T-cell (primary cell): ENCODE measurements around the gene POLR3C. TPM values are rescaled to one million over a fixed set of nuclear protein-coding genes. Genes with fewer than 3 reads are reported as not detected.

Source experiments
- ATAC-seq, 4 experiments: fragments of 200-7000 bp in 3 of 4; fragments of 150-1000 bp in 1 of 4; cut with Tn5 transposase; replicated peaks in 1 of 4; 1 replicate in 3 of 4; 2 replicates in 1 of 4; pipeline ENCODE4 v1.10.0; 2021; ENCODE audit warnings: moderate library complexity in 3 of 4, mild to moderate bottlenecking in 2 of 4, moderate number of reproducible peaks in 1 of 4
- CTCF ChIA-PET, 2 donors: fragments of 300-600 bp; sonication (Branson Sonifier 250); formaldehyde crosslinking; loops; one replicate each; lab custom pipeline; 2022; ENCODE audit warnings: antibody characterized with exemption in 2 of 2; lab: Charles Lee
- POLR2A ChIA-PET, 2 donors: fragments of 300-600 bp; sonication (Branson Sonifier 250); formaldehyde crosslinking; loops; one replicate each; lab custom pipeline; 2022; ENCODE audit warnings: antibody characterized with exemption in 2 of 2; lab: Charles Lee
- DNase-seq, 35 experiments: peaks; one replicate each; pipeline versions ENCODE4 v3.0.0 to v3.0.0-alpha.2; 2013 to 2023
- H3K27ac ChIP-seq: one replicate; pipeline ENCODE4 v1.5.1; 2013; ENCODE audit warnings: low read length
- H3K27me3 ChIP-seq, 2 experiments: replicated peaks in 1 of 2; 1 replicate in 1 of 2; 2 replicates in 1 of 2; pipeline versions ENCODE4 v1.6.1 to v1.7.0; 2013; ENCODE audit warnings: low read length in 1 of 2, mixed read lengths in 1 of 2; ENCODE audit not compliant: control insufficient read depth in 2 of 2, insufficient read depth in 2 of 2; ENCODE audit errors: extremely low read depth in 1 of 2
- H3K36me3 ChIP-seq, 2 donors: 1 replicate in 1 of 2; 2 replicates in 1 of 2; pipeline versions ENCODE4 v1.6.1 to v1.7.0; 2013; ENCODE audit warnings: low read length in 1 of 2; ENCODE audit not compliant: control insufficient read depth in 2 of 2, insufficient read depth in 1 of 2; ENCODE audit errors: extremely low read depth in 1 of 2
- H3K4me1 ChIP-seq, 2 experiments: 1 replicate in 1 of 2; 2 replicates in 1 of 2; pipeline versions ENCODE4 v1.6.1 to v1.7.0; 2013; ENCODE audit warnings: low read length in 2 of 2, mixed read lengths in 1 of 2; ENCODE audit not compliant: insufficient read depth in 2 of 2, control insufficient read depth in 1 of 2; ENCODE audit errors: extremely low read depth in 1 of 2
- H3K4me3 ChIP-seq, 2 donors: 1 replicate in 1 of 2; 2 replicates in 1 of 2; pipeline versions ENCODE4 v1.5.1 to v1.7.0; 2013; ENCODE audit warnings: mild to moderate bottlenecking in 2 of 2, low read length in 1 of 2, moderate library complexity in 1 of 2; ENCODE audit not compliant: control insufficient read depth in 1 of 2; ENCODE audit errors: extremely low read depth in 1 of 2
- H3K9me3 ChIP-seq: 2 replicates; pipeline ENCODE4 v1.7.0; 2013
- H3K27ac Mint-ChIP-seq, 2 donors: one replicate each; pipeline ENCODE4 v1.8.0; 2020 to 2021; ENCODE audit warnings: mild to moderate bottlenecking in 2 of 2, mixed read lengths in 2 of 2
- H3K27me3 Mint-ChIP-seq, 2 donors: one replicate each; pipeline ENCODE4 v1.8.0; 2021 to 2022; ENCODE audit warnings: mixed read lengths in 2 of 2
- H3K36me3 Mint-ChIP-seq: one replicate; pipeline ENCODE4 v1.8.0; 2021; ENCODE audit warnings: mixed read lengths
- H3K4me1 Mint-ChIP-seq, 3 donors: one replicate each; pipeline ENCODE4 v1.8.0; 2020 to 2022; ENCODE audit warnings: mixed read lengths in 3 of 3, mild to moderate bottlenecking in 1 of 3
- H3K4me3 Mint-ChIP-seq, 3 donors: one replicate each; pipeline ENCODE4 v1.8.0; 2020 to 2022; ENCODE audit warnings: mild to moderate bottlenecking in 3 of 3, mixed read lengths in 3 of 3, moderate library complexity in 3 of 3
- H3K9me3 Mint-ChIP-seq, 3 donors: one replicate each; pipeline ENCODE4 v1.8.0; 2020 to 2022; ENCODE audit warnings: mixed read lengths in 3 of 3
- WGBS: methylation state at CpG from one replicate; pipeline ENCODE4 v1.1.5; 2013; ENCODE audit warnings: missing lambda C conversion rate; ENCODE audit not compliant: insufficient coverage; 5-methylcytosine and 5-hydroxymethylcytosine counted together
- total RNA-seq, 35 experiments: library from RNA in 6 of 35; stranded (reverse) in 6 of 35; fragments of 120-200 nt in 1 of 35; gene quantifications; one replicate each; pipeline versions ENCODE4 v1.2.1 to v1.2.4 and lab custom pipeline; 2013 to 2026

POLR3C gene
- total RNA-seq, 5 donors from 2014 or later (not counting 1 experiment from before 2014, with no cell fraction given), result 24.5 to 42.0 (median 38.2) TPM

- Mint-ChIP-seq H3K27ac (peak within 1 kb of the TSS; percentile 22 to 48), H3K4me1 (peaks cover 12 to 20% (median 16%) of the 10 kb centered on the region in 3 donors), H3K36me3 (no peaks in the 10 kb centered on the region), H3K27me3 (peaks cover 19 to 22% of the 10 kb centered on the region in 2 donors), H3K9me3 (no peaks in the 10 kb centered on the region), H3K4me3 (peak within 1 kb of the TSS; percentile 73 to 82 (median 80))
- Histone ChIP-seq H3K4me1 (peaks cover 0 to 17% of the 10 kb centered on the region in 2 experiments), H3K9me3 (no peaks in the 10 kb centered on the region), H3K4me3 (peak within 1 kb of the TSS; percentile 54 to 77), H3K36me3 (no peaks in the 10 kb centered on the region), H3K27me3 (peaks cover 3 to 18% of the 10 kb centered on the region in 2 experiments), H3K27ac (no peak within 1 kb of the TSS)
- peak; percentile 98 to 100 (median 99) for ATAC-seq
- ChIA-PET POLR2A (interaction anchor here (0.6 to 1.0 kb wide), 4 partner anchors 28 to 121 kb away, joined by 3 to 6 read pairs (median 3); partner anchors contain the start of gene POLR3C (in 1 of the 2)), CTCF (interaction anchor here in 1 of 2 donors (0.7 to 1.6 kb wide), 6 partner anchors 14 to 72 kb away, joined by 3 to 5 read pairs (median 3); partner anchors contain the start of genes LIX1L, NUDT17, PIAS3 and RBM8A)
- WGBS, result 0% methylated on average over 33 of the region's 36 CpGs
- DNase-seq, result peak; percentile 75 to 94 (median 88)
Observed at GRCh38 chr1:145885738-145886287, 61.8 kb downstream of the POLR3C start, which contains the start of gene ANKRD35. TSS of gene ANKRD35 (minus strand) at chr1:145885866. CDS start at chr1:145885758, 108 bp downstream.

- Histone ChIP-seq H3K4me3 (peak overlapping the region; percentile 54 to 77), H3K27me3 (peaks cover 3 to 18% of the 10 kb centered on the region in 2 experiments), H3K9me3 (no peaks in the 10 kb centered on the region), H3K4me1 (peaks cover 0 to 17% of the 10 kb centered on the region in 2 experiments), H3K27ac (no peak overlapping the region), H3K36me3 (no peaks in the 10 kb centered on the region)
- WGBS, result 40% methylated on average over 5 of the region's 11 CpGs
- H3K36me3 Mint-ChIP-seq, result no peaks in the 10 kb centered on the region
- no peaks in the 10 kb centered on the region for H3K9me3 Mint-ChIP-seq
- H3K27me3 Mint-ChIP-seq, result peaks cover 19 to 22% of the 10 kb centered on the region in 2 donors
- ChIA-PET POLR2A (interaction anchor here (0.6 to 0.7 kb wide), 2 partner anchors 36 to 120 kb away, joined by 3 to 6 read pairs; no protein-coding TSS in a partner anchor), CTCF (interaction anchor here in 1 of 2 donors (0.8 to 1.6 kb wide), 4 partner anchors 28 to 41 kb away, joined by 3 to 5 read pairs (median 4); partner anchors contain the start of genes NUDT17, PIAS3 and RBM8A)
- no peak for DNase-seq
- no peak overlapping the region for H3K27ac Mint-ChIP-seq
- peak overlapping the region; percentile 73 to 82 (median 80) for H3K4me3 Mint-ChIP-seq
- peaks cover 12 to 20% (median 16%) of the 10 kb centered on the region in 3 donors for H3K4me1 Mint-ChIP-seq
- peak in 2 of 4 experiments; percentile 3 to 7 for ATAC-seq
Observed at GRCh38 chr1:145886390-145886789, 62.4 kb downstream of the POLR3C start.

GRCh38 chr1:145886816-145887215 lies 62.8 kb downstream of the POLR3C start:
- ChIA-PET CTCF (interaction anchor here in 1 of 2 donors (0.5 to 1.6 kb wide), 4 partner anchors 8 to 41 kb away, joined by 3 to 5 read pairs (median 4); partner anchors contain the start of genes NUDT17 and PIAS3), POLR2A (no interaction called here)
- Mint-ChIP-seq H3K27me3 (peaks cover 19 to 22% of the 10 kb centered on the region in 2 donors), H3K4me3 (peak overlapping the region; percentile 58 to 73 (median 72)), H3K4me1 (peaks cover 12 to 20% (median 16%) of the 10 kb centered on the region in 3 donors), H3K9me3 (no peaks in the 10 kb centered on the region), H3K36me3 (no peaks in the 10 kb centered on the region), H3K27ac (no peak overlapping the region)
- H3K4me1 ChIP-seq, result peaks cover 0 to 17% of the 10 kb centered on the region in 2 experiments
- 52% methylated on average over 4 of the region's 8 CpGs for WGBS
- H3K36me3 ChIP-seq, result no peaks in the 10 kb centered on the region
- no peak overlapping the region for H3K27ac ChIP-seq
- H3K9me3 ChIP-seq, result no peaks in the 10 kb centered on the region
- DNase-seq (no peak), ATAC-seq (no peak)
- H3K4me3 ChIP-seq, result no peak overlapping the region
- H3K27me3 ChIP-seq, result peaks cover 3 to 18% of the 10 kb centered on the region in 2 experiments

GRCh38 chr1:145887631-145888030 lies 63.6 kb downstream of the POLR3C start:
- POLR2A ChIA-PET, result no interaction called here
- H3K27ac Mint-ChIP-seq, result no peak overlapping the region
- H3K27me3 Mint-ChIP-seq, result peaks cover 17 to 20% of the 10 kb centered on the region in 2 donors
- no peaks in the 10 kb centered on the region for H3K9me3 Mint-ChIP-seq
- Histone ChIP-seq H3K9me3 (no peaks in the 10 kb centered on the region), H3K36me3 (no peaks in the 10 kb centered on the region), H3K4me3 (no peak overlapping the region), H3K4me1 (peaks cover 0 to 17% of the 10 kb centered on the region in 2 experiments), H3K27ac (no peak overlapping the region), H3K27me3 (peaks cover 3 to 14% of the 10 kb centered on the region in 2 experiments)
- no peaks in the 10 kb centered on the region for H3K36me3 Mint-ChIP-seq
- peaks cover 12 to 20% (median 16%) of the 10 kb centered on the region in 3 donors for H3K4me1 Mint-ChIP-seq
- peak overlapping the region in 2 of 3 donors; percentile 17 to 73 for H3K4me3 Mint-ChIP-seq
- 100% methylated on average over 1 of the region's 5 CpGs for WGBS
- ATAC-seq (no peak), DNase-seq (no peak)
- CTCF ChIA-PET, result interaction anchor here in 1 of 2 donors (0.7 kb wide), 1 partner anchor 104 kb away, joined by 3 read pairs; no protein-coding TSS in a partner anchor

GRCh38 chr1:145889722-145890121 lies 65.7 kb downstream of the POLR3C start:
- POLR2A ChIA-PET, result no interaction called here
- H3K4me3 ChIP-seq, result no peak overlapping the region
- no peaks in the 10 kb centered on the region for H3K9me3 ChIP-seq
- H3K36me3 Mint-ChIP-seq, result no peaks in the 10 kb centered on the region
- H3K27me3 Mint-ChIP-seq, result peaks cover 6 to 7% of the 10 kb centered on the region in 2 donors
- H3K27ac ChIP-seq, result no peak overlapping the region
- CTCF ChIA-PET, result interaction anchor here in 1 of 2 donors (0.7 kb wide), 1 partner anchor 127 kb away, joined by 5 read pairs; no protein-coding TSS in a partner anchor
- no peaks in the 10 kb centered on the region for H3K36me3 ChIP-seq
- DNase-seq (no peak), ATAC-seq (no peak)
- no peak overlapping the region for H3K27ac Mint-ChIP-seq
- no peak overlapping the region for H3K4me3 Mint-ChIP-seq
- peaks cover 3 to 9% of the 10 kb centered on the region in 2 experiments for H3K27me3 ChIP-seq
- peaks cover 9 to 17% (median 14%) of the 10 kb centered on the region in 3 donors for H3K4me1 Mint-ChIP-seq
- peaks cover 0 to 17% of the 10 kb centered on the region in 2 experiments for H3K4me1 ChIP-seq
- no peaks in the 10 kb centered on the region for H3K9me3 Mint-ChIP-seq
- WGBS, result no CpG with 5 or more reads among the region's 3 CpGs

- ATAC-seq (no peak), DNase-seq (no peak)
- POLR2A ChIA-PET, result interaction anchor here (0.7 to 1.1 kb wide), 2 partner anchors 8 to 58 kb away, joined by 3 to 4 read pairs; no protein-coding TSS in a partner anchor
- H3K36me3 Mint-ChIP-seq, result no peaks in the 10 kb centered on the region
- H3K27me3 Mint-ChIP-seq, result no peaks in the 10 kb centered on the region
- no peaks in the 10 kb centered on the region for H3K9me3 Mint-ChIP-seq
- no CpG with 5 or more reads among the region's 1 CpG for WGBS
- H3K9me3 ChIP-seq, result no peaks in the 10 kb centered on the region
- CTCF ChIA-PET, result interaction anchor here in 1 of 2 donors (0.9 to 1.0 kb wide), 2 partner anchors 31 to 46 kb away, joined by 3 read pairs; partner anchors contain the start of gene NUDT17
- peaks cover 0 to 5% (median 4%) of the 10 kb centered on the region in 3 donors for H3K4me1 Mint-ChIP-seq
- H3K4me3 ChIP-seq, result no peak overlapping the region
- H3K4me1 ChIP-seq, result peaks cover 0 to 5% of the 10 kb centered on the region in 2 experiments
- H3K27ac ChIP-seq, result no peak overlapping the region
- H3K4me3 Mint-ChIP-seq, result no peak overlapping the region
- H3K36me3 ChIP-seq, result no peaks in the 10 kb centered on the region
- H3K27me3 ChIP-seq, result no peaks in the 10 kb centered on the region
- H3K27ac Mint-ChIP-seq, result no peak overlapping the region
Observed at GRCh38 chr1:145891143-145891542, 67.1 kb downstream of the POLR3C start.
